HCT116 (cell line): ENCODE measurements around the gene C16orf78. TPM values are rescaled to one million over a fixed set of nuclear protein-coding genes. Genes with fewer than 3 reads are reported as not detected.

ENCODE experiments used
- ATAC-seq: fragments of 200-7000 bp; cut with Tn5 transposase; 2 replicates; pipeline ENCODE4 v1.9.1; 2020; ENCODE audit warnings: mild to moderate bottlenecking, moderate library complexity
- BruUV-seq: library from RNA; stranded (reverse); fragments of 400-500 nt; replicated peaks from 2 replicates; lab custom pipeline; 2021; lab: Mats Ljungman, UMichigan
- CTCF ChIA-PET: fragments of 300-600 bp; sonication (Branson Sonifier 250); formaldehyde crosslinking; loops from one replicate; lab custom pipeline; 2021; ENCODE audit warnings: antibody characterized with exemption; lab: Charles Lee
- POLR2A ChIA-PET: fragments of 300-600, 350-600 bp; sonication (Branson Sonifier 250); formaldehyde crosslinking; loops from one replicate; lab custom pipeline; 2021; ENCODE audit warnings: antibody characterized with exemption; lab: Charles Lee
- RAD21 ChIA-PET, 2 experiments: fragments of 300-600 bp; sonication (Branson Sonifier 250); formaldehyde crosslinking; loops; one replicate each; lab custom pipeline; 2023; ENCODE audit warnings: low total read pairs in 2 of 2; ENCODE audit not compliant: uncharacterized antibody in 2 of 2, unreplicated experiment in 2 of 2, low non-redundant PET in 1 of 2; lab: Charles Lee
- DNase-seq: peaks from one replicate; pipeline ENCODE4 v3.0.0-alpha.2; 2010; ENCODE audit warnings: low read depth, low spot score
- H2AFZ ChIP-seq: fragments of 200-600 bp; shearing (Covaris generic), sonication (generic); 2 replicates; pipeline ENCODE4 v1.6.1; 2017; ENCODE audit warnings: low read depth, mixed run types, mixed read lengths, antibody characterized with exemption, low read length; ENCODE audit not compliant: poor library complexity, severe bottlenecking
- H3K27ac ChIP-seq: 2 replicates; pipeline ENCODE4 v1.5.1; 2012; ENCODE audit warnings: low read depth, low read length
- H3K27me3 ChIP-seq: fragments of 200-600 bp; sonication (generic); 2 replicates; pipeline ENCODE4 v1.6.1; 2016; ENCODE audit warnings: mixed run types, low read length, mixed read lengths; ENCODE audit not compliant: insufficient read depth
- H3K36me3 ChIP-seq, 2 experiments: fragments of 200-500 bp in 1 of 2; fragments of 200-600 bp in 1 of 2; sonication (Bioruptor generic) in 1 of 2; sonication (generic) in 1 of 2; 2 replicates each; pipeline versions ENCODE4 v1.5.1 to v1.6.1; 2014 to 2016; ENCODE audit warnings: low read length in 2 of 2, inconsistent platforms in 1 of 2, mixed read lengths in 1 of 2, mixed run types in 1 of 2; ENCODE audit not compliant: insufficient read depth in 2 of 2, control insufficient read depth in 1 of 2
- H3K4me1 ChIP-seq, 2 experiments: fragments of 200-600 bp in 1 of 2; sonication (generic) in 1 of 2; 2 replicates each; pipeline versions ENCODE4 v1.5.1 to v1.6.1; 2012 to 2017; ENCODE audit warnings: low read length in 2 of 2, inconsistent platforms in 1 of 2, mild to moderate bottlenecking in 1 of 2, mixed read lengths in 1 of 2, mixed run types in 1 of 2, moderate library complexity in 1 of 2; ENCODE audit not compliant: insufficient read depth in 2 of 2, control insufficient read depth in 1 of 2
- H3K4me2 ChIP-seq: fragments of 200-600 bp; sonication (generic); 2 replicates; pipeline ENCODE4 v1.6.1; 2017; ENCODE audit warnings: mixed run types, low read length, mixed read lengths
- H3K4me3 ChIP-seq, 2 experiments: fragments of 200-600 bp in 1 of 2; sonication (generic) in 1 of 2; replicated peaks in 1 of 2; 2 replicates each; pipeline ENCODE4 v1.5.1; 2011 to 2016; ENCODE audit warnings: low read length in 2 of 2, control low read depth in 1 of 2, low read depth in 1 of 2, mild to moderate bottlenecking in 1 of 2, mixed read lengths in 1 of 2, mixed run types in 1 of 2
- H3K79me2 ChIP-seq: fragments of 200-600 bp; sonication (generic); 2 replicates; pipeline ENCODE4 v1.6.1; 2017; ENCODE audit warnings: mild to moderate bottlenecking, mixed run types, low read length, moderate library complexity, mixed read lengths; ENCODE audit not compliant: insufficient read depth
- H3K9ac ChIP-seq: fragments of 200-600 bp; sonication (generic); 2 replicates; pipeline ENCODE4 v1.6.1; 2016; ENCODE audit warnings: low read length, mixed read lengths
- H3K9me2 ChIP-seq: fragments of 200-600 bp; sonication (generic), shearing (Covaris generic); 2 replicates; pipeline ENCODE4 v1.6.1; 2017; ENCODE audit warnings: mixed run types, mild to moderate bottlenecking, moderate library complexity; ENCODE audit not compliant: insufficient read depth
- H3K9me3 ChIP-seq, 2 experiments: fragments of 200-500 bp in 1 of 2; fragments of 200-600 bp in 1 of 2; sonication (Bioruptor generic) in 1 of 2; sonication (generic) in 1 of 2; 2 replicates each; pipeline ENCODE4 v1.6.1; 2014 to 2017; ENCODE audit warnings: low read length in 2 of 2, mixed read lengths in 2 of 2, inconsistent platforms in 1 of 2, low read depth in 1 of 2, mild to moderate bottlenecking in 1 of 2, mixed run types in 1 of 2, moderate library complexity in 1 of 2; ENCODE audit not compliant: control insufficient read depth in 1 of 2, insufficient read depth in 1 of 2
- H4K20me1 ChIP-seq: fragments of 200-600 bp; sonication (generic), shearing (Covaris generic); 2 replicates; pipeline ENCODE4 v1.6.1; 2017; ENCODE audit warnings: mixed run types, mild to moderate bottlenecking, moderate library complexity; ENCODE audit not compliant: insufficient read depth
- CEBPB ChIP-seq: IDR thresholded peaks from 2 replicates; pipeline ENCODE4 v1.6.1; 2012; ENCODE audit warnings: low read depth
- CTCF ChIP-seq, 3 experiments: fragments of 200-600 bp in 1 of 3; sonication (generic) in 1 of 3; IDR thresholded peaks in 2 of 3; conservative IDR thresholded peaks in 1 of 3; 2 replicates each; pipeline ENCODE4 v1.5.1; 2012 to 2017; ENCODE audit warnings: low read depth in 2 of 3, low read length in 2 of 3, antibody characterized with exemption in 1 of 3, borderline replicate concordance in 1 of 3, control low read depth in 1 of 3, mild to moderate bottlenecking in 1 of 3, mixed read lengths in 1 of 3, mixed run types in 1 of 3, moderate library complexity in 1 of 3; ENCODE audit not compliant: insufficient read depth in 1 of 3
- RAD21 ChIP-seq: IDR thresholded peaks from 2 replicates; pipeline ENCODE4 v1.6.1; 2012; ENCODE audit warnings: low read depth, mild to moderate bottlenecking
- SIN3A ChIP-seq: IDR thresholded peaks from 2 replicates; pipeline ENCODE4 v1.6.1; 2012; ENCODE audit warnings: low read depth
- ZBTB33 ChIP-seq: IDR thresholded peaks from 2 replicates; pipeline ENCODE4 v1.6.1; 2011; ENCODE audit warnings: mild to moderate bottlenecking, low read length, moderate library complexity; ENCODE audit not compliant: insufficient replicate concordance; ENCODE audit errors: extremely low read depth
- intact Hi-C: fragments of 100-400 bp; cut with micrococcal nuclease; formaldehyde crosslinking; loops from 2 replicates; pipeline ENCODE4 v1.10.0; 2022
- total RNA-seq: library from RNA; stranded (reverse); gene quantifications from one replicate; pipeline ENCODE4 v1.2.1, GENCODE V29; 2021; ENCODE audit not compliant: unreplicated experiment

C16orf78 gene
- total RNA-seq, 1 experiment from 2014 or later = not detected

- peaks cover 24% of the 10 kb centered on the region; the same call in 1 of the 2 replicates for H3K27me3 ChIP-seq
- H3K4me1 ChIP-seq = no peaks in the 10 kb centered on the region
- H2AFZ ChIP-seq = no peak overlapping the region
- no peaks in the 10 kb centered on the region for H3K79me2 ChIP-seq
- no peak for TF ChIP-seq CEBPB
- TF ChIP-seq ZBTB33 = no peak
- TF ChIP-seq CTCF (IDR thresholded peaks at IDR 0.05 in 2 of 3, conservative IDR thresholded peaks at IDR 0.05 in 1 of 3; ENCODE audit: borderline replicate concordance in 1 of 3, insufficient read depth in 1 of 3, low read depth in 2 of 3, low read length in 2 of 3) = peak in 2 of 3 experiments; percentile 55 to 62; a peak in 4 of 6 replicates
- TF ChIP-seq RAD21 = no peak
- no peak for TF ChIP-seq SIN3A
- no peaks in the 10 kb centered on the region for H4K20me1 ChIP-seq
- no peaks in the 10 kb centered on the region for H3K36me3 ChIP-seq
- no peaks in the 10 kb centered on the region for H3K9me3 ChIP-seq
- ChIA-PET RAD21 (interaction anchor here (0.7 to 1.3 kb wide), 2 partner anchors 295 to 666 kb away, joined by 3 read pairs; no protein-coding TSS in a partner anchor), POLR2A (no interaction called here), CTCF (interaction anchor here (0.6 to 1.7 kb wide), 6 partner anchors 169 to 724 kb away, joined by 3 to 12 read pairs (median 3); no protein-coding TSS in a partner anchor)
- ATAC-seq (peak; percentile 69), DNase-seq (peak; percentile 6)
- no peak overlapping the region for H3K9ac ChIP-seq
- intact Hi-C loops = no loop called here
- BruUV-seq = no TSS peak
- no peak overlapping the region for H3K4me2 ChIP-seq
- H3K9me2 ChIP-seq = no peaks in the 10 kb centered on the region
- H3K27ac ChIP-seq = no peak overlapping the region
- H3K4me3 ChIP-seq = no peak overlapping the region
Measured at GRCh38 chr16:49352892-49353291, 20.7 kb upstream of the C16orf78 start.
